ENCODE results near the gene RAI1.
A peak's percentile ranks its signal among the peaks of the same experiment; 100 is the strongest.
"Not testable (repeated sequence)": the region's sequence is repeated elsewhere in the genome, so short reads cannot be mapped to it uniquely, and the experiment has no call there.

The RAI1 gene

DNA sequence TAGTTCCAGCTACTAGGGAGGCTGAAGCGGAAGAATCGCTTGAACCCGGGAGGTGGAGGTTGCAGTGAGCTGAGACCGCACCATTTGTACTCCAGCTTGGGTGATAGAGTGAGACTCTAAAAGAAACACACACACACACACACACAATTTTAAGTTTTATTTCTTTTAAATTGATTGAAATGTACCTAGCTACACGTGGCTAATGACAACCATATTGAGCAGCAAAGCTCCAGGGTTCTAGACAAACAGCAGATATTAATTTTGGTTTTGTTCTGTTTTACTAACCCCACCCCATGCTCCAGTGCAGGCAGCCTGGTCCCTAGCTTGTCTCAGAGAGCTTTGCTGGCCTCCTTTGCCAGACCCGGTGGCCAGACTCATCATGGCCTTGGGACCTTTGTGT, 16.0 kb upstream of the RAI1 start:
- DNase-seq (ENCODE audit: low spot score): no peak

DNA sequence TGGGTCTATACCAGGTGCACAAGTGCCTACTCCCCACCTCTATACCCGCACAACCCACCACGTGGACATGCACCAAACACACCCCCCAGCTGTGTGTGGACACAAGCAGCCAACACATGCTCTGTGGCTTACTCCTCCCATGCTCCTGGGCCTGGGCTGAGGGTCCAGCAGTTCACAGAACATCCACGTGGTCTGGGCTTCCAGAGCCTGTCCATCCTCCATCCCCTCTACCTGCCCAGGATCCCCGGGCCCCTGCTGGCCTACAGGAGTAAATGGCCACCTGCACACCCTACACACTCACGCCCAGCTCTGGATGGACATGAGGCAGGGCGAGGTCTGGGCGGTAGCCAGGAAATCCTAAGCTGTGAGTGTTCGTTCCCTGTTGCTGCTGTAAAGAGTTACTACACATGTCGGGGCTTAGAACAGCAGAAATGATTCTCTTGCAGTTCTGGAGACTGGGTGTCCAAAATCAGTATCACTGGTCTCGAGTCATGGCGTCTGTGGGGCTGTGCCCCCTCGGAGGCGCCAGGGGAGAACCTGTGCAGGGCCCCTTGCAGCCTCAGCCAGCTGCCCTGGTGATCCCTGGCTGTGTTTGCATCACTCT, 15.0 kb upstream of the RAI1 start:
- peak; percentile 57 for DNase-seq (ENCODE audit: low spot score)

- no peak for DNase-seq (ENCODE audit: low spot score)
These were observed 14.0 kb upstream of the RAI1 start for GRCh38 chr17:17667231-17667630.

DNA sequence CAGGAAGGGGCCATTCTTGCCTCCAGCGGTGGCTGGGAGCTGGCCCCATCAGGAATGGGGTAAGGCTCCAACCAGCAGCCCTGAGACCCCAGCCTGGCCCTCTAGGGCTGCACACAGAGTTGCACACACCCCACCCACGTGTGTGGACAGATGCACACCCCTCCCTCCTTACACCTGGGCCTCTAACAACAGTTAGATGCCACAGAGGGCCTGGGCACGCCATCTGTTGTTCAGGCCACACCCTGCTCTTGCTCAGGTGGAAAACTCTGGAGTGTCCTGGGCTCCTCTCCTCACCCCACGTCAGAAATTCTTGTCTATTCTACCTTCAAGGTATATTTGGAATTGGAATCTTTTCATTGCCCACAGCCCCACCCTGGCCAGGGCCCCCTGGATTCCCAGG, 13.3 kb upstream of the RAI1 start:
- peak; percentile 48 for DNase-seq (ENCODE audit: low spot score)

DNA sequence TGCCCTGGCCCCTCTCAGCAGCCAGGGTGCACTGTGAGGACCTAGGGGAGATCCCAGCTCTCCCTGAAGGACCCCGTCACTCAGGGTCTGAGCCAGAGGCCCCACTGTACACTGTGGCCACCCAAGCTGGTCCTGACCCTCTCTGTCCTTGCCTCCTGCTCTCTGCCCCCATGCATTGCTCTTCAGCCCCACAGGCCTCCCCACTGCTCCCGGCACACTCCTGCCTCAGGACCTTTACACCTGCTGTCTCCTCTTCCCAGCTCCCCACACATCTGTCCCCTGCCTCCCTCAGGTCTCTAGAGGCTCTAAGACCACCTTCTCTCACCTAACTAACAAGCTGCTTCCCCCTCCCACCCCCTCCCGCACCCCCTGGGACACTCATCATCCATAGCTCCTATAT, 12.9 kb upstream of the RAI1 start:
- no peak for DNase-seq (ENCODE audit: low spot score)

GRCh38 chr17:17668775-17669579, 12.3 kb upstream of the RAI1 start:
- no peak for DNase-seq (ENCODE audit: low spot score)

DNA sequence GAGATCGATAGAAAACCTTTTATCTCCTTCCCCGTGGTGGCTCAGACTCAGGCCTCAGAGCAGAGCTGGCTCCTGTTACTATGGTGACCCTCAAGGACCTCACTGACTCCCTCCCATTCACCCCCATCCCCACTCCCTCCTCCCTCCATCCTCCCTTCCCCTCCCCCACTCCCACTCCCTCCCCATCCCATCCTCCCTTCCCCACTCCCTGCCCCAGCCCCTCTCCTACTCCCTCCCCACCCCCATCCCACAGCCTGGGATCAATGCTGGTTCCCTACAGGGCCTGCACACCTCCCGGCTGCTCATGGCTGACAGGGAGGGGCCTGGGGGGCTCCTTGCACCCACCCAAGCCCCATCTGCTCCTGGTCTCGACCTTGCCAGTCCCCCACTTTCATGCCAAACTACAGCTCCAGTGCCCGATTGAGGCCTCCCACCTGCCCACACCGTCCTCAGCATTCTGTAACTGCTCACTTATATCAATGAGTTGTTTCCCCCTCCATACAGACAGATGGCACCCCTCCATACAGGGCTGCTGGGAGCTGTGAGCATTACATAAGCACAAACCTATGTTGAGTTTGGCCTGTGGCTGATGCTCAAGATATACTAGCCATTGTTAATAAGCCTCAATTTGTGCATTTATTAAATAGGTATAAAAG, 11.6 kb upstream of the RAI1 start:
- peak; percentile 57 for DNase-seq (ENCODE audit: low spot score)

DNA sequence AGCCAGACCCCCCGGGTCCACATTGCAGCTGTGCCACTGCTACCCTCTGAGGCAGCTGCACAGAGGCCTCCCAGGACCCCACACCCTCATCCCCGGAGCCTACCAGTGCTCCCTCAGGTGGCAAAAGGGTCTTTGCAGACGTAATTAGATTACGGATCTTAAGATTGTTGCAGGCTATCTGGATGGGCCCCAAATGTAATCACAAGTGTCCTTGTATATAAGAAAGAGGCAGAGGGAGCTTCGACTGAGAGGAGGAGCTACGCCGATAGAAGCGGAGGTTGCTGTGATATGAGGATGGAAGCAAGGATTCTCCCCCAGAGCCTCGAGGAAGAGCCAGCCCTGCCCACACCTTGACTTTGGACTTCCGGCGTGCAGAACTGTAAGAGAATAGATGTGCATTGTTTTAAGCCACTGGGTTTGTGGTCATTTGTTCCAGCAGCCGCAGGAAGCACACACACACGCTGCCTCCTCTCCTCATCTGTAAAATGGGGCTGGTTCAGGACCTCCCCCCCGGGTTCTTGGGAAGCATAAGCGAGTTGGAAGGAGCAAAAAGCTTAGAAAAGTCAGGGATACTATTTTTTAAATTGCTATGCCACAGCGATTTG, 10.5 kb upstream of the RAI1 start:
- DNase-seq (ENCODE audit: low spot score): no peak

GRCh38 chr17:17671369-17672129, 9.7 kb upstream of the RAI1 start:
- no peak for DNase-seq (ENCODE audit: low spot score)

- peak; percentile 61 for DNase-seq (ENCODE audit: low spot score)
These were observed 8.5 kb upstream of the RAI1 start for GRCh38 chr17:17672453-17673368.

- DNase-seq (ENCODE audit: low spot score): no peak
These were observed 5.8 kb upstream of the RAI1 start for GRCh38 chr17:17675416-17675815.

GRCh38 chr17:17675925-17676534, 5.2 kb upstream of the RAI1 start:
- DNase-seq (ENCODE audit: low spot score): peak; percentile 90

DNA sequence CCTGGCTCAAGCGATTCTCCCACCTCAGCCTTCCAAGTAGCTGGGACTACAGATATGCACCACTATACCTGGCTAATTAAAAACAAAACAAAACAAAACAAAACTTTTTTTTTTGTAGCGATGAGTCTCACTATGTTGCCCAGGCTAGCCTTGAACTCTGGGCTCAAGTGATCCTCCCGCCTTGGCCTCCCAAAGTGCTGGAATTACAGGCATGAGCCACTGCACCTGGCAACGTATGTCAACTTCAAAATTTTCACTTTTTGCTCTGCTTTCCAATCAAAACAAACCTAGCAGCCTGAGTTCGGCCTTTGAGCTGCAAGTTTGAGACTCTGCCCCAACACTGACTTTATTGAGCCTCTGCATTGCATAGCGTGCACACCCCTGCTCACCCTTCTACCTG, 4.5 kb upstream of the RAI1 start:
- no peak for DNase-seq (ENCODE audit: low spot score)

- no peak for DNase-seq (ENCODE audit: low spot score)
These were observed 3.8 kb upstream of the RAI1 start for GRCh38 chr17:17677299-17678040.

- DNase-seq (ENCODE audit: low spot score): not testable (repeated sequence)
These were observed 3.1 kb upstream of the RAI1 start for GRCh38 chr17:17678063-17678699.

DNA sequence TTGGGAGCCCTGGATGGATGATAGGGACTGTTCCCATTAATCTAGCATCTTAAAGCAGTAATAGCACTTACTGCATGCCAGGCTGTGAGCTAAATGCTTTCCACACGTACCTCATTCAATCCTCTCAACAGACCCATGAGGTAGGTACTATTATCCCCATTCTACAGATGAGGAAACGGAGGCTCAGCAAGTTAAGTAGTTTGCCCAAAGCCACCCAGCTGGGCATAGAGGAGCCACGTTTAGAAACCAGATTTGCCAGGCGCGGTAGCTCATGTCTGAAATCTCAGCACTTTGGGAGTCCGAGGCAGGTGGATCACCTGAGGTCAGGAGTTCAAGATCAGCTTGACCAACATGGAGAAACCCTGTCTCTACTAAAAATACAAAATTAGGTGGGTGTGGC, 2.0 kb upstream of the RAI1 start:
- DNase-seq (ENCODE audit: low spot score): no peak

DNA sequence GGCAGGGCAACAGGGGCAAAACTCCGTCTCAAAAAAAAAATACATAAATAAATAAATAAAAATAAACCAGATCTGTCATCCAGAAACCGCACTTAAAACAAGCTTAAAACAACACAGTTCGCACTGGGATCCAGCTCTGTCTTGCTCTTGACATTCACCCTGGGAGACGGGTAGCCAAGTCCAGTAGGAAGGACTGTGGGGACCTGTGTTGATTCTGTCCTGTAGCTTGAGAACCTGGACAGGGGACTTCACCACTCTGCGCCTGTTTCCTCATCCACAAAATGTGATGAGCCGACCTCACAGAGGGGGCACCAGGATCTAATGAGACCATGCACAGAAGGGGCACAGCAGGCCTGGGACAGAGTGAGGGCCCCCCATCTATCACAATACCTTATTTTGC, 1.5 kb upstream of the RAI1 start:
- DNase-seq (ENCODE audit: low spot score): no peak

- DNase-seq (ENCODE audit: low spot score): no peak
These were observed 626 bp upstream of the RAI1 start for GRCh38 chr17:17680477-17681186.

All from SW480 (cell line).